DND-41 (cell line): ENCODE results near the gene SENP8.

ENCODE experiments used
- EZH2 ChIP-seq: IDR thresholded peaks from 3 replicates; pipeline ENCODE4 v1.6.1; 2012; ENCODE audit warnings: borderline replicate concordance, low read depth, mild to moderate bottlenecking, moderate library complexity, low read length, inconsistent platforms; ENCODE audit not compliant: severe bottlenecking
- TF ChIP-seq, protein P1 (sequence below): IDR thresholded peaks from 2 replicates; pipeline ENCODE4 v1.5.1; 2012; ENCODE audit warnings: borderline replicate concordance, low read length, moderate library complexity, mild to moderate bottlenecking; ENCODE audit not compliant: poor library complexity, severe bottlenecking; ENCODE audit errors: extremely low read depth

DNA sequence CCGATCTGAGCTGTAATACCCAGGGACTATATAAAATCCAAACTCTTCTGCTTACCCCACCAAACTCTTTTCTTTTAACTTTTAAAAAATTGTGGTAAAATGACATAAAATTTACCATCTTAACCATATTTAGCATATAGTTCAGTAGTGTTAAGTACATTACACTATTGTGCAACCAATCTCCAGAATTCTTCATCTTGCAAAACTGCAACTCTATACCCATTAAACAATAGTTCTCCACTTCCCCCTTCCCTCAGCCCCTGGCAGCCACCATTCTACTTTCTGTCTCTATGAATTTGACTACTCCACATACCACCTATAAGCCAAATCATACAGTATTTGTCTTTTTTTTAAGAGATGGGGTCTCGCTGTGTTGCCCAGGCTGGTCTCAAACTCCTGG is 38.7 kb downstream of the SENP8 start:
- no peak for TF ChIP-seq EZH2
- TF ChIP-seq, protein P1, sequence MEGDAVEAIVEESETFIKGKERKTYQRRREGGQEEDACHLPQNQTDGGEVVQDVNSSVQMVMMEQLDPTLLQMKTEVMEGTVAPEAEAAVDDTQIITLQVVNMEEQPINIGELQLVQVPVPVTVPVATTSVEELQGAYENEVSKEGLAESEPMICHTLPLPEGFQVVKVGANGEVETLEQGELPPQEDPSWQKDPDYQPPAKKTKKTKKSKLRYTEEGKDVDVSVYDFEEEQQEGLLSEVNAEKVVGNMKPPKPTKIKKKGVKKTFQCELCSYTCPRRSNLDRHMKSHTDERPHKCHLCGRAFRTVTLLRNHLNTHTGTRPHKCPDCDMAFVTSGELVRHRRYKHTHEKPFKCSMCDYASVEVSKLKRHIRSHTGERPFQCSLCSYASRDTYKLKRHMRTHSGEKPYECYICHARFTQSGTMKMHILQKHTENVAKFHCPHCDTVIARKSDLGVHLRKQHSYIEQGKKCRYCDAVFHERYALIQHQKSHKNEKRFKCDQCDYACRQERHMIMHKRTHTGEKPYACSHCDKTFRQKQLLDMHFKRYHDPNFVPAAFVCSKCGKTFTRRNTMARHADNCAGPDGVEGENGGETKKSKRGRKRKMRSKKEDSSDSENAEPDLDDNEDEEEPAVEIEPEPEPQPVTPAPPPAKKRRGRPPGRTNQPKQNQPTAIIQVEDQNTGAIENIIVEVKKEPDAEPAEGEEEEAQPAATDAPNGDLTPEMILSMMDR = no peak
